Activated CD8-positive, alpha-beta memory T cell treated with anti-CD3 and anti-CD28 coated beads for 24 hours (primary cell): Measurements from ENCODE around the gene MYO9B.

ENCODE experiments used
- DNase-seq: peaks from one replicate; pipeline ENCODE4 v3.0.0-alpha.2; 2020

MYO9B gene

DNA sequence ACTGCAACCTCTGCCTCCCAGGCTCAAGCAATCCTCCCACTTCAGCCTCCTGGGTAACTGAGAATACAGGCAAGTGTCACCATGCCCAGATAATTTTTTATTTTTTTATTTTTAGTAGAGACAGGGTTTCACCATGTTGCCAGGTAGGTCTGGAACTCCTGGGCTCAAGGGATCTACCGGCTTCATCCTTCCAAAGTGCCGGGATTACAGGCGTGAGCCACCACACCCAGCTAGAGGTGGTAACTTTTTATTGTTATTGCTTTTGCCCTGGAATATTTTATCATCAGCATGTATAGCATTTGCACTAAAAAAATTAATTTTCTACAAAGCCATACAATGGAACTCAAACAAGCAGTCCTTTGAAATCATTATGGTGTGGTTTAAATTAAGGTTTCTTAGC, 14.4 kb upstream of the MYO9B start:
- no peak for DNase-seq

GRCh38 chr19:17061691-17062090, 13.9 kb upstream of the MYO9B start:
- DNase-seq: no peak

DNA sequence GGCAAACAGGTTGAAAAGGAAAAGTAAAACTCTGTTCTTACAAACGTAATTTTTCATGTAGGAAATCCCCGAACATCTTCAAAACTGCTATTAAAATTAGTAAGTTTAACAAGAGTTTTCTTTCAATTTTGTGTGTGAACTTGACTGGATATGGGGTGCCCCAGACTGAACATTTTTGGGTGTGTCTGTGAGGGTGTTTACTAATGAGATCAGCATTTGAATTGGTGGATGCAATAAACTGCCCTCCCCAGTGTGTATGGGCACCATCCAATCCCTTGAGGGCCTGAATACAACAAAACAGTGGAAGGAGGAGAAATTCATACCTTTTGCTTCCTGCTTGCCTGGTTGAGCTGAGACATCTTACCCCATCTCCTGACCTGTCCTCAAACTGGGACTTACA, 12.1 kb upstream of the MYO9B start:
- DNase-seq: no peak

GRCh38 chr19:17069193-17069592, 6.4 kb upstream of the MYO9B start:
- no peak for DNase-seq

- DNase-seq: no peak
These were observed 5.2 kb upstream of the MYO9B start for GRCh38 chr19:17070421-17070820.

- no peak for DNase-seq
These were observed 4.7 kb upstream of the MYO9B start for GRCh38 chr19:17070912-17071311.

- DNase-seq: no peak
These were observed 1.5 kb upstream of the MYO9B start for GRCh38 chr19:17073869-17074633.

DNA sequence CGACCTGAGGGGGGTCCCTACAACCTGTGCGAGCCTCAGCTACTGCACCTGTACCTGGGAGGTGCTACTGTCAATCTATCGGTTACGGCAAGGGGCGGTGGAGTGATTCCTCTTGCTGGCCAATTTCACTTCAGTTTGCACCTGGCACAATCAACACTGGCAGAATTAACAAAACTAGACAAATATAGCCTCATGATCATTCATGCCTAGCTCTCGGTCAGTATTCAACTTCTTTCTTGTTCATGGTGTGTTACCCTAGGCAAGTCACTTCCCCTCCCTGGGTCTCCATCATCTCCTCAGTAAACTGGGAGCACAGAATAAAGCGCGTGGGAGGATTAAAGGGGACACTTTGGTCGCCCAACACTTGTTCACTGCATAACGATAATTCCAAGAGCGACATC, 943 bp upstream of the MYO9B start:
- no peak for DNase-seq

DNA sequence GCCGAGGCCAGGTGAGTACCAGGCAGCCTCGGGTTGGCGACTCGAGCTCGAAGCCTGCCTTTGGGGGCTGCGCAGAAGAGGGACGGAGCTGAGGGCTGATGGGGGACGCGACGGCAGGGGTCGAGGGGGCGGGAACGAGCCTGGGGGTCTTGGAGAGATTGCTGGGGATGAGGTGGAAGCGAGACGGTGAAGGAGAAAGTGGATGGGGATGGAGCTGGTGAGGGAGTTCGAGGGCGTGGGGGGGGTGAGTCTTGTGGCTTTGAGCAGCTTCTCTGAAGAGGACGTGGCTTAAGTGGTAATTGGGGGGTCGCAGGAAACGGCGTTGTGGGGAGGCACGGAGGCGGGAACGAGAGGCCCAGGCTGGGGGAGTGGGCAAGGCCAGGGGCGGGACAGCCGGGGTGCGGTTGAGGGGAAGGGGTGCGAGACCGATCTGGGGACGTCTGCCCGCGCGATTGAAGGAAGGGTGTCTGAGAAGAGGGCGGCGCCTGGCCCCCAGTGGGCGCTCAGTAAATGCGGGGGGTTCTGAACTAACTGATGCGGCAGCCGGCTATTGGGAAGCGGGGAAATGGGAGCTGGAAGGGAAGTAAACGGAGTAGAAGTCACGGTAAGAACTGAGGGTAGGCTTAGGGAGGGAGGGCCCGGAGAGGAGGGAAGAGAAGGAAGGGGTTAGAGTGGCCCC, 426 bp downstream of the MYO9B start:
- peak; percentile 82 for DNase-seq

GRCh38 chr19:17076543-17076991, 990 bp downstream of the MYO9B start:
- peak; percentile 70 for DNase-seq

DNA sequence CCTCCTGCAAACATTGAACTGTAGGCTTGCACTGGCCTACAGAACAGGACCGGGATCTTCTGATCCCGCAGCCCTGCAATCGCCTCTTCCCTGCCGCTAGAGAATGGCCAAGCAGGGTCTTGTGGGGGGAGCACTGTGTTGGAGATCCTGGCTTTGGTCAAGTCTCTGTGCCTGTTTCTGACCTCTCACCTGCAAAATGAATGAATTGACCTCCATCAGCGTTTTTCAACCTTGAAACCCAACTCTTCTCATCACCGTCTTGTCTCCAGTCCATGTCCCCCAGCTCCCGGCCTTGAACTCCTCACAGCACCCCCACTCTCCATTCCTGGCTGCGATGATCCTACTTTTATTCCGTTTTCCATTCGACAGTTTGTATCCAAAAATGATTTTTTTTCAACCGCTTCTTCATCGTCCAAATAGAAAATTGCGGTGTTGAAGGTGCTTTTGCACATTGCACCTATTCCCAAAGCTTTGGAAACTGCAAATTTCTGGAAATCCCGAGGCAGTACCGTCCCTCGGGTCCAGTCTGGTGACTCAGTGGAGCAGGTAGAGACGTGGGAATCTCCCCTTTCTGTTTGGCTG, 2.0 kb downstream of the MYO9B start:
- no peak for DNase-seq

DNA sequence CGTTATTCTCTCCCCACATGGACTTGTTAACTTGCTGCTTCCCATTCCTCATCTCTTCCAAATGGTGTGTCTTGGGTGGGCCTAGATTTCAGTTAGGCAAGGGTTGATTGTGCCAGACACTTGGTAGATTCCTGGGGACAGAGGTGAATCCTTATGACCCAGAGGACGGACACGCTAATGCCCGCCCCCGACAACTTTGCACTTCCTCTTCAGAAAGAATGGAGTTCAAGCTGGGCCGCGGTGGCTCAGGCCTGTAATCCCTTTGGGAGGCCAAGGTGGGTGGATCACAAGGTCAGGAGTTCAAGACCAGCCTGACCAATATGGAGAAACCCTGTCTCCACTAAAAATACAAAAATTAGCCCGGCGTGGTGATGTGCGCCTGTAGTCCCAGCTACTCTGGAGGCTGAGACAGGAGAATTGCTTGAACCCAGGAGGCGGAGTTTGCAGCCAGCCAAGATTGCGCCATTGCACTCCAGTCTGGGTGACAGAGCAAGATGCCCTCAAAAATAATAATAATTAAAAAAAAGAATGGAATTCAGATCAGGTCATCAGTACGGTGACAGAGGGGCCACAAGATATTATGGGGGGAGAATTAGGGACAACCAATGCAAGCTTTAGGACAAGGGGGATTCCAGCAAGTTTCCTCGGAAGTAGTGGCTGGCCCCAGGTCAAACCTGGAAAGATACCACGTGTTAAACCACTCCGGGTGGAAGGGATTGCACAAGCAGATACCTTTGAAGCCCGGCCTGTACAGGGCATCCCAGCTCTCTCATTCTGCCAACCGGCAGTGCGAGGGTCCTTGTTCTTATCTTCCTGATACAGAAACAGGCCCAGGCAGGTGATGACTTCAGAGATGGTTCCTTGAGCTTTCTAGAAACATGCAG, 2.7 kb downstream of the MYO9B start:
- DNase-seq: no peak

DNA sequence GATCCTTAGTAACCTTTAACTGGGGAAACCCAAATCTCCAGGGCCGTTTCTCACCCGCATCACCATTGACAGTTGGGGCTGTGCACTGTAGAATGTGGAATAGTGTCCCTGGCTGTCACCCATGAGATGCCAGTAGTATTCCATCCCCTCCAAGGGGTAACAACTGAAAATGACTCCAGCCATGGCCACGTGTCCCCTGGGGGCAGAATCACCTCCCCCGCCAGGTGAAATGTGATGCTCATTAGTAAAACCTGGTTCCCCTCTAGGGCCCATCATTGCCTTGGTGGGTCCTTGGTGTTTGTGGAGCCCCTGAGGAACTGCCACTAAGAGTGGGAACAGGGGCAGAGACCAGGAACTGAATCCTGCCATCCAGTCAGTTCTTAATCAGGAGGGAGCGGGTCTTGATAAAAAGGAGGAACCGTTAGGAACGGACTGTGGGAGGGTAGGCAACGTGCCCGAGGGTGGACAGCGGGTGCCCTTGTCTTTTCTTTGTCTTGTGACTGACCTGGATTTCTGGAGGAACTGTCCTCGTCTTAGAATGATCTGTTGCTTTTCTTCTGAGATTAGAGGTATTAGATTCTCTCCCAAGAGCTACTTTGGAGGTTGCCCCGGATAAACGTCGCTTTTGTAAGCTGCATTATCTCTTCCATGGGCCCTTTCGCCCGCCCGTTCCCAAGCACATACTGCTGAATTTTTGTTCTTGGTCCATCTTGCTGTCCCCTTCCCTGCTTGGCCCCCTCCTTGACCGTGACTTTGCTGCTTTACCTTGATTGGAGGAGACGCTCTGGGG, 3.5 kb downstream of the MYO9B start:
- DNase-seq: no peak

GRCh38 chr19:17079710-17080439, 4.3 kb downstream of the MYO9B start:
- DNase-seq: peak; percentile 84

DNA sequence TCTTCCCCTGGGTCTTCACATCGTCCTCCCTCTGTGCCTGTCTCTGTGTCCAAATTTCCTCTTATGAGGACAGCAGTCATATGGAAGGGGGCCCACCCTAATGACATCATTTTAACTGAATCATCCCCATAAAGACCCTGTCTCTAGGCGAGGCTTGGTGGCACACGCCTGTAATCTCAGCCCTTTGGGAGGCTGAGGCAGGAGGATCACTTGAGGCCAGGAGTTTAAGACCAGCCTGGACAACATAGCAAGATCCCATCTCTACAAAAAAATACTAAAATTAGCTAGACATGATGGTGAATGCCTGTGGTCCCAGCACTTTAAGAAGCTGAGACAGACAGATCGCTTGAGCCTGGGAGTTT, 4.8 kb downstream of the MYO9B start:
- no peak for DNase-seq

DNA sequence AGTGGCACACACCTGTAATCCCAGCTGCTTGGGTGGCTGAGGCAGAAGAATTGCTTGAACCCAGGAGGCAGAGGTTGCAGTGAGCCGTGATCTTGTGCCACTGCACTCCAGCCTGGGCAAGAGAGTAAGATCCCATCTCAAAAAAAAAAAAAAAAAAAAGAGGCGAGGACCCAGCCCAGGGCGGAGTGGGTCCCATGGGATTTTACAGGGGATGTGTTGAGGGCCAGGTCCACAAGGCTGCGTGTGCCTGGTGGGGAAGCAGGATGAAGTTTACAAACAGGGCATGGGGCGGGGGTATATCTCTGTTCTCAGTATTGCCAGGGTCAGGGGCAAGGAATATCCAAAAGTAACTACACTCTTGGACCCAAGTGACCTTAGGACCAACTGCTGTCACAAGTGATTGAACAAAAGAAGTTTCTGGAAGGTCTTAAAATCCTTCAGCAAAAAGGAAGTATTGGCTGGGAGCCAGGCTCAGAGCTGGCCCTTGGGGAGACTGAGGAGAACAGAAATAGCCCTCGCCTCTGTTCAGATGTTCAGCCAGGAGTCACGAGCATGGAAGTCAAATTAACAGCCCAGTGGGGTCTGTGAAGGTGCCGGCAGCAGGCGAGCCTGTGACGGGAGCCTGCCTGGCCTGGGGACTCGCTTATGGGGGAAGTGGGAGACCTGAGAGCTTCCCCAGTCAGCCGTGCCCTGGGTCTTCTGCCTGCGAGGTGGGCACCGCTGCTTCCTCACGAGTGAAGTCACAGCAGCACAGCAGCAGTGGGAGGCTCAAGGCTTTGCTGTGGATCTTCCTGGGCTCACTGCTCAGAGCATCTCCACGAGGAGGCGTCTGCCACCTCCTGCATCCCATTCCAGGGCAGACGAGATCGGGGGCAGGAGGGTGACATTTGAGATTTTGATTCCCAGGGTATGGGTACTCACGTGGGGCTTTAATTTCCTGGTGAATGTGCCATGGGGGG, 6.4 kb downstream of the MYO9B start:
- DNase-seq: no peak

DNA sequence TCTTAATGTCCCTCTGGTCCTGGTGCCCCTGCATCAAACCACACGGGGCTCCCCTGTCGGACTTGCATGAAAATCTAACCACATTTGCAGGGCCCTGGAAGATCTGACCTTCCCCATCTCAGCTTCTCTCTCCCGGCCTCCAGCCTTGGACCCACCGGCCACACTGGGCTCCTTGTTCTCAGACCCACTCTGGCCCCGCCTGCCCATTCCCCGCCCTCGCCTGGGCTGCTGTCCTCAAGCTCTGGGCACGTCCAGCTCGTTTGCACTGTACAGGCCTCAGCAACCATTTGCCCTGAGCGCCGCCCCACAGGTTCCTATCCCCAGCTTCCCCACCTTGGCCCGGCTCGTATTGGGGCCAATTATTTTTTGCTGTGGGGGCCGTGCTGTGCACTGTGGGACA, 10.5 kb downstream of the MYO9B start:
- no peak for DNase-seq

GRCh38 chr19:17086834-17087233, 11.3 kb downstream of the MYO9B start:
- no peak for DNase-seq

GRCh38 chr19:17088552-17088951, 13.0 kb downstream of the MYO9B start:
- no peak for DNase-seq

GRCh38 chr19:17090583-17090982, 15.0 kb downstream of the MYO9B start:
- peak; percentile 63 for DNase-seq
